DOHH2 (cell line): ENCODE results near the gene CASQ1.

Experiments used
- CTCF ChIP-seq: fragments of 200-600 bp; sonication (generic); IDR thresholded peaks from one replicate; pipeline ENCODE4 v1.5.1; 2014; ENCODE audit warnings: antibody characterized with exemption, mild to moderate bottlenecking, low read depth, low read length; ENCODE audit not compliant: poor library complexity, severe bottlenecking
- EZH2phosphoT487 ChIP-seq: fragments of 200-600 bp; sonication (generic); IDR thresholded peaks from 2 replicates; pipeline ENCODE4 v1.6.1; 2017; ENCODE audit warnings: borderline replicate concordance, mild to moderate bottlenecking, antibody characterized with exemption, low read length, moderate library complexity, mixed read lengths

DNA sequence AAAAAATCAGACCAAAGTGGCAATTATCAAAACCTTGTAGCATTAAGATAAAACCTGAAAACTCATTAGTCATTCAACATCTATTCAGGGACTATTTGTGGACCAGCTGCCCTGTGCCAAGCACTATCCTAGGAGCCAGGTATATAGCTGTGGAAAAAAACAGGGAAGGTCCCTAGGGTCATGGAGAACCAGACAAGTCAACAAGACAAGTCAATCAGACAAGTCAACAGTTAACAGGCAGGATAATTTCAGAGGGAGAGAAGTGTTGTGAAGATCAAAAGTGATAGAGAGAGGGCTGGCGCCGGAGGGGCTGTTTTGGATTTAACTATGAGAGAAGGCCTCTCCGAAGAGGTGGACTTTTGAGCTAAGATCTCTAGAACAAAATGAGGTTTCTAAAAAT is 42.3 kb upstream of the CASQ1 start:
- TF ChIP-seq EZH2phosphoT487 (no peak), CTCF (no peak)
